SH-SY5Y (cell line): ENCODE results near the gene MPEG1.

Experiments
- GATA2 ChIP-seq: IDR thresholded peaks from 2 replicates; pipeline ENCODE4 v1.6.1; 2011; ENCODE audit warnings: mild to moderate bottlenecking, low read depth, low read length
- GATA3 ChIP-seq: IDR thresholded peaks from 2 replicates; pipeline ENCODE4 v1.6.1; 2011; ENCODE audit warnings: low read depth, mild to moderate bottlenecking, low read length, moderate library complexity

- TF ChIP-seq GATA3 (no peak), GATA2 (no peak)
Measured at GRCh38 chr11:59261150-59261549, 48.4 kb upstream of the MPEG1 start.
